Measurements from ENCODE around the gene LILRA5.
"Not testable (repeated sequence)": the region's sequence is repeated elsewhere in the genome, so short reads cannot be mapped to it uniquely, and the experiment has no call there.

LILRA5 gene

DNA sequence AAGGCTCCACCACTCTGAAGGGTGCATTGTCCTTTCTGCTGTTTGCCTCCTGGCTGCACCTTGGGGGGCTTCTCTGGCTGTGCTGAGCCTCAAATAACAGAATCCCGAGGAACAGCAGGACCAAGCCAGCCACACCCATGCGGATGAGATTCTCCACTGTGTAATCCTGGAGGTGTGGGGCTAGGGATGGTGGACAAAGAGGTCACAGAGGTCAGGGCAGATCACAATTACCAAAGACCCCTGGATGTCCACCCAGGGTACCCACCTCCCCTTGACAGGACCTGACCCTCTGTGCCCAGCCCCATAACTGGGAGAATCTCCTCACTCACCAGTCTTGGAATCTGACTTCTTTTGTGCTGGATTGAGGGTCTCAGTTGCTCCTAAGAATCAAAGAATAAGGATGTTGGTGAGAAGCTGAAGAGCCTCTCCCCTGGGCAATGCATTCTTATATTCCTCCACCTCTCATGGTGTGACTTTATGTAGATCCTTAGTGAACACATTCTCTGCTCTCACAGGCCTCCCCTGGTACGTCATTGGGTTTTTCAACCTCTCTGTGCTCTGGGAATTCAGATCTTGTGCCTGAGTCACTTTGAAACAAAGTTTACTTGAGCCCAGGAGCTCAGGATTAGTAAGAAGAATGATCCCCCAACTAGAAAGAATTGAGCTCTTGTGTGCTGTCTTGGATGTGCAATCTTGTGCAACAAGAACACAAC, 20.8 kb upstream of the LILRA5 start:
- no peak for DNase-seq

DNA sequence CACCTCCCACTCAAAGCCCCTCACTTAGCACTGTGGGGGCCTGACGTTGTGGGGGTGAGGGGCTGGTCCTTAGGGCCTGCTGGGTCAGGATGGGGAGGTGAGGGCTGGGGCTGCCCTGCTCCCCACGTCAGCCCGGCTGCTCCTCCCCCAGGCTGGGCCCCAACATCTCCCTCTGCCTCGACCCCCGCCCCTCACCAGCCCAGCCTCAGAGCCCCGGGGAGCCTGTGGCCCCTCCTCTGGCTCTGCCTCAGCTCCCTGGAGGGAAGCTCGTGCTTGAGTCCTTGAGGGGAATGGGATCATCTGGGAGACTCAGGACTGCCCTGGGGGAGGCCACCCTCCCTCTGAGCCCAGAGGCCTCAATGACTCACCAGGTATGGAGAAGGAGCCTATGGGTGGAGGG, 19.2 kb upstream of the LILRA5 start:
- no peak for DNase-seq

DNA sequence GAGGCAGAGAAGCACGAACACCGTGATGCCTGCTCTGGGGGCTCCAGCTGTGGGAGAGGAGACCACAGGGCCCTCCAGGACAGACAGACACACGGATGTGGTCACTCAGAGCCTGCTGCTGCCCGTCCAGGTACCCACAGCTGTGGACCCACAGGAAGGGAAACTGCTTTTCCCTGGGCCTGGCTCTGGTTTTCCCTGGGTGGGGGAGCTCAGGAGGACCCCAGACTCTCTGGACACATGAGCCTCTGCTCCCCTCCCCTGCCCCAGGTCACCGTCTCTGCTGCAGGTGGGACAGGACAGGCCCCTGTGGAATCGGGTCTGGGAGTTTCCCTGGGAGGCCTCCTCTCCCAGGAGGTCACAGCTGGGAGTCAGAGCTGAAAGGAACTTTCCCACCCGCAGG, 18.7 kb upstream of the LILRA5 start:
- no peak for DNase-seq

DNA sequence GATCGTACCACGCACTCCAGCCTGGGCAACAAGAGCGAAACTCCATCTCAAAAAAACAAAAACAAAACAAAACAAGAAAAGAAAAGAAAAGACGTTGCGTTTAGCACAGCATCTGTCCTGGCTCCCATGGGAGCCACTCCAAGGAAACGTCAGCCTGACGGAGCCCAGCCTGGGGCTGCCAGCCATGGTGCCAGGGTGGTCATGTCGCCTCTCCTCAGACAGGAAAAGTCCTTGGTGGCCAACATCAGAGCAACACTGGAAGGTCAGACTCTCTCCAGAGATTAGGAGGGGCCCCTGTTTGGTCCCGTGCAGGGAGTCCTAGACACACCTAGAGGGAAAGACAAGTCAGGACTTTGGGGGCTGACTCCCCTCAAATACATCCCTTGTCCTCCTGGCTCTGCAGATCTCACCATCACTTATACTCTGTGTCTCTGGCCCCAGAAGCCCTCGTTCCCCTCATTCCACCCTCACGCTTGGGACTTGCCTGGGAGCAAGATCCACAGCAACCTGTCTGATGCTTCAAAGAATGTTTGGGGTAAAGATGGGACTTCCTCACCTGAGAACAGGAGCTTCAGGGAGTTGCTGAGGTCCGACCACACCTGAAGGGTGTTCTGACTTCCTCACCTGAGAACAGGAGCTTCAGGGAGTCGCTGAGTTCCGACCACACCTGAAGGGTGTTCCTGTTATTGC, 16.7 kb upstream of the LILRA5 start:
- no peak for DNase-seq

DNA sequence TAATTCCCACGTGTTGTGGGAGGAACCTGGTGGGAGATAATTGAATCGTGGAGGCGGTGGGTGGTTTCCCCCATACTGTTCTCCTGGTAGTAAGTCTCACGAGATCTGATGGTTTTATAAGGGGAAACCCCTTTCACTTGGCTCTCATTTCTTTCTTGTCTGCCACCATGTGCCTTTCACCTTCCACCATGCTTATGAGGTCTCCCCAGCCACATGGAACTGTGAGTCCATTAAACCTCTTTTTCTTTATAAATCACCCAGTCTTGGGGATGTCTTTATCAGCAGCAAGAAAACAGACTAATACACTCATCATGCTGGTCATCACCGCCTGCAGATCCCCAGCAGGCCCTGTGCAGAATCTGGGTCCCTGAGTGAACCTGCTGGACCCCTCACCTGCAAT, 15.8 kb upstream of the LILRA5 start:
- DNase-seq, result not testable (repeated sequence)

DNA sequence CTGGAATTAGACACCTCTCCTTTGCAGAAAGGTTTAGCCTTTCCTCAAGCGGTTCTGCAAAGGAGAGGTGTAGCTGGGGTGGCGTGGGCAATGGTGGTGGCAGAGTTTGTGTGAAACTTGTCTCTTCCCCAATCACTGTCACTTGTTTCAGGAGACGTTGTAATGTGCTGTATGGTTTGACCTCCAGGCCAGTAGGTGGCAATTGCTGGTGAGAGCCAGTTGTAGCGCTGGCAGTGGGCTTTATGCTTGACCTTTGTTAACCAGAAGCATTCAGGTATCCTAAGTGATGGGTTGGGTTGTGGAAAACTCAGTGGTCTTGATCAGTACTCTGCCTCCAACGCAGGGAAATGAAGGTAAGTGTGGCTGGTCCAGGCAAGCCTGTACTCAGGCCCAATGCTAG, 12.7 kb upstream of the LILRA5 start:
- DNase-seq, result no peak

DNA sequence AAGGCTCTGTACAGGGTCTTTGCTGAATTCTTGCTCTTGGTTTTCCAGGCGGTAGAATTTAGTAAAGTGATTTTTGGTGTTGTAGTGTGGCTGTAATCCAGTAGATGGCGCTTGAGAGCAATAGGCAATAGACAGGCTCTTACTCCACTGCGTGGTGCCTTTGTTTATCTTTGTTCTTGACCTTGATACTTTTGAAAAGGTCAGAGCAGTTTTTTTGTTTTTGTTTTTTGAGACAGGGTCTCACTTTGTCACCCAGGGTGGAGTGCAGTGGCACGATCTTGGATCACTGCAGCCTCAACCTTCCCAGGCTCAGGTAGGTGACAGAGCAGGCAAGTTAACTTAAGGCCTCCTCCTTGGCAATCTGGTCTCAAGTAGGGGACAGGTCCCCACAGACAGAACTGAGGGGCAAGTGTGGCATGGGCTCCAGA, 12.2 kb upstream of the LILRA5 start:
- peak; percentile 48 for DNase-seq

DNA sequence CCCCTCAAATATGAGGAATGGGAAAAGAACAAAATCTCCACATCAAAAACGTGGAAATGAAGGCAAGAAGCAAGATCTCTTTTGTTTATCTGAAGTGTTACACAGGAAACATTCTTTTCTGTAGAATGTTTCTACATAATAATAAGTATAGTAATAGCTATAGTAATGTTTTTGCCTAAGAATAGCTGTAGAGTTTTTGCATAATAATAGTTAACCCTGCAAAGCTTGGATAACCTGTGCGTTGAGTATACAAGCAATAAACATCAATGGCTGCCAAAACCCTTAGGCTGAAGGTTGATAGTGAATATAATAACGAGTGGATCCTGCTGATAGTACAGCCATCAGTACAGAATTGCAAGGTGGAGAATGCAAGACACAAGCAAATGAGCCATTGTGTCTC, 11.1 kb upstream of the LILRA5 start:
- DNase-seq, result no peak

DNA sequence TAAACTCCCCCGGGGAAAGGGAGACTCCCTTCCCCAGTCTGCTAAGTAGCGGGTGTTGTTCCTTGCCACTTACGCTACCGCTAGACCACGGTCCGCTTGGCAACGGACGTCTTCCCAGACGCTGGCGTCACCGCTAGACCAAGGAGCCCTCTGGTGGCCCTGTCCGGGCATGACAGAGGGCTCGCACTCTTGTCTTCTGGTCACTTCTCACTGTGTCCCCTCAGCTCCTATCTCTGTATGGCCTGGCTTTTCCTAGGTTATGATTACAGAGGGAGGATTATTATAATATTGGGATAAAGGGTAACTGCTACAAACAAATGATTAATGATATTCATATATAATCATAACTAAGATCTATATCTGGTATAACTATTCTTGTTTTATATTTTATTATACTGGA, 10.0 kb upstream of the LILRA5 start:
- not testable (repeated sequence) for DNase-seq

DNA sequence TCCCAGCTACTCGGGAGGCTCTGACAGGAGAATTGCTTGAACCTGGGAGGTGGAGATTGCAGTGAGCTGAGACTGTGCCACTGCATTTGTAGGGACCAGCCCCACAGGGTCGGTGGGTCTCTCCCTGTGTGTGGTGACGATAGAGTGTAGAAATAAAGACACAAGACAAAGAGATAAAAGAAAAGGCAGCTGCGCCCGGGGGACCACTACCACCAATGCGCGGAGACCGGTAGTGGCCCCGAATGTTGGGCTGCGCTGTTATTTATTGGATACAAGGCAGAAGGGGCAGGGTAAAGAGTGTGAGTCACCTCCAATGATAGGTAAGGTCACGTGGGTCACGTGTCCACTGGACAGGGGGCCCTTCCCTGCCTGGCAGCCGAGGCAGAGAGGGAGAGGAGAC, 9.3 kb upstream of the LILRA5 start:
- not testable (repeated sequence) for DNase-seq

DNA sequence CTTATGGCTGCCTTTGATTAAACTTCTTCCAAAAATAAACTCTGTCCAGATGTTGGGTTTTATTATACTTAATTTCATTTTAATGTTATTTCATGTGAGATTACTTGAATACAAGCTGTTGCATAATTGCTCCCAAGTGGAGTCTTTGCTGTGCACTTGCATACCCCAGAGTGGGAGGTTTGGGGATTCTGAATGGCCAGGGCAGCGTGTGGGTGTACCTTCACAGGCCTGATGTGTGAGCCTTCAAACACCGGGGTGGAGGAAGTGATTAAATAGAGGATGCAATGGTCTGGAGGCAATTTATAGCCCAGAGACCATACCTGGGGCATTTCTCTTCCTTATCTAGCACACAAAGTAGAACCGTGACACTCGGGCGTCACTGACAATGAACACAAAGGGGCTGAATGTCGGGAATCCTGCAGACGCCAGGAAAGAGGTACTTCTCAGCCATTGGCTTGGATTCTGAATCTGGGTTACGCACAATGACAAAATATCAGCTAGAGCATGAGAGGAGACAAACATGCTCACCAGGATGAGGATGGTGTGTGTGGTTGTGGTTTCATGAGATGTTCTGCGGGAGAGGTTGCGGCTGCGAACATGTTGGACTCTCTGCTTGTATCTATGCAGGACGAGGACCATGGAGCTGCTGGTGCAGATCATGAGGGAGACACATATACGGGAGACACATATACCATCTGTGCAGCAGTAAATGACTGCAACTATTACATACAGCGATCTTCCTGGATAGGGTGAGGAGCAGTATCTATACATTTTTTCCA, 7.1 kb upstream of the LILRA5 start:
- DNase-seq, result no peak

DNA sequence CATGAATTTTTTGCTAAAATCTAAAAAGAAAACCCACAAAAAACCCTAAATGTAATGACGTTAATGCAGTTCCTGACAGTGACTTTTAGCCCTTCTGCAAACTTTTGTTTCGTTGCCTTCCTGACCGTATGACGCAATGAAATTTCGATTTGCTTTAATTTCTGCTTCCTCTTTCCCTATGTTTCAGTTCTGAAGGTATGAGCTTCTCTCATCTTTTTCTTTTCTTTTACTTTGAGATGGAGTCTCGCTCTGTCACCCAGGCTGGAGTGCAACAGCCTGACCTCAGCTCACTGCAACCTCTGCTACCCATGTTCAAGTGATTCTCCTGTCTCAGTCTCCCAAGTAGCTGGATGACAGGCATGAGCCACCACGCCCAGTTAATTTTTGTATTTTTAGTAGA, 6.1 kb upstream of the LILRA5 start:
- no peak for DNase-seq

DNA sequence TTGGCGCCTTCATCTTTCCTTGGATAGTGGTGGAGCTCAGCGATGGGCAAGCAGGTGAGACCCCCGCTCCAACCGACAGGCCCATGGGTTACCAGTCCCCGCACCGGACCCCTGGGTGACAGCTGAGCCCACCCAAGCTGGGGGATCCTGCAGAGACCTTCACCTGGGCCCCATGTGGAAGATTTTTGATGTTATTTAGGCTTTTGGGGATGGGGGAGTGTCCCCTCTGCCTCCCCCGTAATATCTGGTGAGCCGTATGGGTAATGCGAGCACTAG, 4.9 kb upstream of the LILRA5 start:
- DNase-seq, result no peak

DNA sequence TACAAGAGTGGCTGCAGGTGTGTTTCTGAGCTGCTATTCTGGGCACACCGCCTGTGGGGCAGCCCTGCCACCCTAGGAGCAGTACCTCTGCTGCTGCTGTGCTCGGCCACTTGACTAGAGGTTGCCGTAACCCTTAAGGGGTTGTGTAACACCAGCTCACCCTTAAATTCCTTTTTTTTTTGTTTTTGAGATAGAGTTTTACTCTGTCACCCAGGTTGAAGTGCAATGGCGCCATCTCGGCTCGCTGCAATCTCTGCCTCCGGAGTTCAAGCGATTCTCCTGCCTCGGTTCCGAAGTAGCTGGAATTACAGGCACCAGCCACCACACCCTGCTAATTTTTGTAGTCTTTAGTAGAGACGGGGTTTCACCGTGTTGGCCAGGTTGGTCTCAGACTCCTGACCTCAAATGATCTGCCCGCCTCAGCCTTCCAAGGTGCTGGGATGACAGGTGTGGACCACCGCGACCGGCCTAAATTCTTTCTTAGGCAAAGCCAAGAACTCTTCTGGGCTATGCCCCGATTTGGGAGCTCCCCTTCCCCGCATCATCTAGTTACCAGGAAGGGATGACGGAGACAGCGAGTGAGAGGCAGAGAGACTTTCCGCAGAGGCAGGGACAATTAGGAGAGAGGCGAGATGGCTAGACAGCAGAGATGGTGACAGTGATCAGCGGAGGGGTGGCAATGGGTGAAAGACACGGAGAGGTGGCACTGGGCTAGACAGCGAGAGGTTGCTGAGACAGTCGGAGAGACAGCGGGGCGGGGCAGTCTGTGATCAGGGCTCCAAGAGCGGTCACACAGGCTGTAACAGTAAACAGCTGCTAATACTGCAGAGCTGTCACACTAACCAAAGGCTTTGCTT, 4.4 kb upstream of the LILRA5 start:
- DNase-seq, result no peak

DNA sequence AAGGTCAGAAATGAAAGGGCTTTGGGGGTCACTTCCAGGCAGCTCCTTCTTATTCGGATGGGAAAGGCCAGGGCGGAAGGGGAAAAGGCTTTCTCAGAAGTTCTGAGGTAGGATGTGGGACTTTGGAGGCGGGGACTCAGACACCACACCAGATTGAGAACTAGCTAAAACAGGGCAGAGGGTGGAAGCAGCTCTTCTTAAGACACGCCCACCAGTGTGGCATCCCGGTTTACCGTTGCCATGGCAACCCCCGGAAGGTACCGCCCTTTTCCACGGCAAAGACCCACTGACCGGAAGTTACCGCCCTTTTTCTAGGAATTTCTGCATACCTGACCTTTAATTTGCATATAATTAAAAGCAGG, 3.8 kb upstream of the LILRA5 start:
- DNase-seq, result no peak

DNA sequence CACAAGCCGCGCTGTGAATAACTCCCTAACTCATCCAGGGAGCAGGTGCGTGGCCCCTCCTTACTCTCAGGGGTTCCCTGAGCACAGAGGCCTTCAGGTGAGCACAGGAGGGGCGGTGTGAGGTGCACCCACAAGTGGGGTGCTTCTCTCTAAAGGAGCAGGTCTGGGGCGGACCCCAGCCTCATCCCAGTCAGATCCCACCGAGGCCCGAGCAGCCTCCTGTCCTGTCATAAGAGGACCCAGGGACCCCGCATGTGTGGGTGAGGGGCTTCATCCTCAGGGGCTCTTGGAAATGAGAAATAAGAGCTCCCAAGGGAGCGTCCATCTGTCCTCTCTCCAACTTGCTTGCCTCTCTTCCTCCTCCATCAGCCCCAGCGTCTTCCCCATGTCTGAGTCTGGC, 3.0 kb upstream of the LILRA5 start:
- no peak for DNase-seq

DNA sequence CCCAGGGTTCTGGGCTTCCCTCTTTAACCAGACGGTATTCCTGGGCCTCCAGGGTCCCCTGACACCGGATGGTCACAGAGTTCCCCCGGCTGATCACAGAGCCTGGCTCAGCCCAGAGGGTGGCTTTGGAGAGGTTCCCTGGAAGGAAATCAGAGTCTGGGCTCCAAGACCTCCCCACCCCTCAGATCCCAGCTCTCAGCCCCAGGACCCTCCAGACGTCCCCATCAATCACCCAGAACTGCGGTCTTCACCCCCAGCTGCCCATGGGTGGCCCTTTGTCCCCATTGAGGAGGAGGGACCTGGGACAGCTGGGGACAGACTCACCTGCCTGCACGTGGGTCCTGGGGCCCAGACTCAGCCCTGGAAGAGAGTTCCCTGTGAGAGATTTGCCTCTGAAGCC, 955 bp downstream of the LILRA5 start:
- DNase-seq, result no peak

DNA sequence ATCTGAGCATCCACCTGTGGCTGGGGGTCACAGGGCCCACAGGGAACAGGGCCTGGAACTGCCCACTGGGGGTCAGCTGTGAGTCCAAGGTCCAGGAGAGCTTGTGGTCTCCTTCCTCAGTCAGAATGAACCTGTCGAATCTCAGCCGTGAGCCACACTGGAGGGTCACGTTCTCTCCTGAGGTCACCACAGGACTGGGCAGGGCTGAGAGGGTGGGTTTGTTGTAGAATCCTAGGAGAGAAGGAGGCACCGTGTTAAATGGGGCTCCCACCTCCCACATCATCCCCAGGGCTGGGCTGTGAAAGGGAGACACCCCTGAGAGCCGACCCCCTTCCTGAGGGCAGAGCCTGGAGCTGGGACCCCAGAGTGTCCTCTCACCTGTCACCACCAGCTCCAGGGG, 1.5 kb downstream of the LILRA5 start:
- no peak for DNase-seq

DNA sequence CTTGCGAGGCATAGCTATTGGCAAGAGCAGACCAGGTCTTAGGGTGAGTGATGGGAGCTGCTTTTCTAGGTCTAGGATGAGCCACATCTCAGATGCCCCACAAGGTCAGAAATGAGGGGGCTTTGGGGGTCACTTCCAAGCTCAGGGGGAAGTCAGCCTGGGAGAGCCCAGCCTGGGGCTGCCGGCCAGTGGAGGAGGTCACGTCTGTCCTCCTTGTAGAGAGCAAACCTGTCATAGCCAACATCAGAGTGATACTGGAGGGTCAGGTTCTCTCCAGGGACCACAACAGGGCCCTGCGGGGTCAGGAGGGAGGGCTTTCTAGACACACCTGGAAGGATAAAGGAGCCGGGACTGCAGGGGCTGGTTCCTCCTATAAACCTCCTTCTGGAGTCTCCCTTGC, 2.4 kb downstream of the LILRA5 start:
- no peak for DNase-seq

DNA sequence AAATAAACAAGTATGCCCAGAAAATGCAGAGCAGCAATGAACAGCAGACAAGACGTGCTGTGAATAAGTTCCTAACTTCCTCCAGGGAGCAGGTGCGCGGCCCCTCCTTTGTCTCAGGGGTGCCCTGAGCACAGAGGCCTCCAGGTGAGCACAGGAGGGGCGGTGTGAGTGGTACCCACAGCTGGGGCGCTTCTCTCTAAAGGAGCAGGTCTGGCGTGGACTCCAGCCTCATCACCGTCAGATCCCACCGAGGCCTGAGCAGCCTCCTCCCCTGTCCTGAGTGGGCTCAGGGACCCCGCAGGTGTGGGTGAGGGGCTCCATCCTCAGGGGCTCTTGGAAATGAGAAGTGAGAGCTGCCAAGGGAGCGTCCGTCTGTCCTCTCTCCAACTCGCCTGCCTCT, 3.2 kb downstream of the LILRA5 start:
- no peak for DNase-seq

DNA sequence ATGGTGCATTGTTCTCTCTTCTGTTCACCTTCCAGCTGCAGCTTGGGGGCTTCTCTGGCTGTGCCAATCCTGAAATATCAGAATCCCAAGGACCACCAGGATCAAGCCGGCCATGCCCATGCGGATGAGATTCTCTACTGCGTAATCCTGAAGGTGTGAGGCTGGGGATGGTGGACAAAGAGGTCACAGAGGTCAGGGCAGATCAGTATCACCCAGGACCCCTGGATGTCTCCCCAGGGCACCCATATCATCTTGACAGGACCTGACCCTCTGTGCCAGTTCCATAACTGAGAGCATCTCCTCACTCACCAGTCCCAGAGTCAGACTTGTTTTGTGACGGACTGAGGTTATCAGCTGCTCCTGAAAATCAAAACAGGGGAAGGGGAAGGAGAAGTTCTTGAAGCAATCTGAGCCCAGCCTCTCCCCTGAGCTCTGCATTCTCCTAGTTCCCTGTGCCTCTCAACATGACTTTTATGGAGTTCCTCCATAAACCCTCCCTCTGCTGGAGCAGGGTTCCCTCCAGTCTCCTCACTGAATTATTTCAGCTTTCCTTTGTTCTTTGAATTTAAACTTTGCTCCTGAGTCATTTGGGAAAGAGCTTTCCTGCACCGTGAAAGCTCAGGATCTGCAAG, 5.5 kb downstream of the LILRA5 start:
- DNase-seq, result no peak

DNA sequence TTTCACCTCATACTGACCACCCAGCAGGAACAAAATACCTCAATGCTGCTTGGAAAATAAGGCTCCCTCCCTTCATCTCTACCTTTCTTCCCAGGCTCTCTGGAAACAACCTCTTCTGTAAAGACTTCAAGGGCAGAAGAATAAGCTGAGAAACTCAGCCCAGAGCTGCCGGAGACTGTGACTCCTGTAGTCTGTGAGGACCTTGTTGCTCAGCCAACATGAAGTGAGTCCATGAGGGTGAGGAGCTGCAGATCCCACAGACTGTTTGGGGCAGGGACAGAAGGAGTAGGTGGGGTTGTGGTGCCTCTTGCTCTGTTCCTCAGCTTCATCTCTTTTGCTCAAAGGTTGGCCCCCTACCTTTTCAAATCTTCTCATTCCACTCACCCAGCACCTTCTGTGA, 7.8 kb downstream of the LILRA5 start:
- DNase-seq, result no peak

DNA sequence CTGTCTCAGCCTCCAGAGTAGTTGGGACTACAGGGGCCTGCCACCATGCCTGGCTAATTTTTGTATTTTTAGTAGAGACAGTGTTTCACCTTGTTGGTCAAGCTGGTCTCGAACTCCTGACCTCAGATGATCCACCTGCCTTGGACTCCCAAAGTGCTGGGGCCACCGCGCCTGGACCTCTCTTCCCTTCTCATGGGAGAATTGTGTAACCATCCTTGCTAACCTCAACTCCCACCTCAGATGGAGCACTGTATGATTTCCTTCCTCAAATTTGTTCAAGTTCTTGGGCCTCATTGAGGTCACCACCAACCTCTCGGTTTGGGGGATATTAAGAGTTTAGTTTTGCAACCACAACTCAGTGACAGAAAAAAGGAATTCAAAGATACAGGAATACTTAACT, 10.7 kb downstream of the LILRA5 start:
- DNase-seq, result no peak

Measured in activated CD4-positive, alpha-beta T cell treated with anti-CD3 and anti-CD28 coated beads, Interleukin-10, Interleukin-2, amounts not matched to agents 100 ng/mL and 50 ng/mL, durations not matched to agents 16 hours and 8 hours (primary cell).